ENCODE measurements around the gene HDAC4. TPM values are rescaled to one million over a fixed set of nuclear protein-coding genes. Genes with fewer than 3 reads are reported as not detected.

HDAC4 gene
- total and polyA plus RNA-seq, 8 donors, result 1.7 to 98.8 (median 24.5) TPM

DNA sequence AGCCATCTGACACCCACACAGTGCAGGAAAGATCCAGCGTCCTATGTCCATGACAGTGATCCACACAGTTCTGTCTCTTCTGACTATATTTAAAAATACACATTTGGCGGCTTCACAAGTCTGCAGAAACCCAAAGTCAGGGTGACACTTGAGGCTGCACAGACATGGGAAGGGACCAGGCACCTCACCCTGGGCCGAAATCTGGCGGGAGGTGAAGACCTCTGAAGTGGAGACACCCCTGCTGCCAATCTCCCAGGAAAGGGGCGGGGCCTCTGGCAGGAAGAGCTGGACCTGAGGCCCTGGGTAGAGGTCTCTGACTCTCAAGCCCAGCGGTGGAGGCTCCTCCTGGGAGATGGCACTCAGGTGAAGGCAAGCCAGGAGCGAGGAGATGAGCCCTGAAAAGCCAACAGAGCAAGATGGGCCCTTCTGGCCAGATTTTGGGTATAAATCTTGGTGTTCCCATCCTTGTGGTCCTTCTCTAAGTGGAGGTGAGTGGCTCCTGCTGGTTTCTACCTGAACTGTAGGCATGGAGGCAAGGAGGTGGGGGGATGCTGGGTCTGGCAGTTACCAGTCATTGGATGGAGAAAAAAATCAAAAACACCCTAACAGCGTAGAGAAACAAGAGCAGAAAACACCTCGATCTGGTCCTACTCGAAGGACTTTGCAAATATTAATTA lies 248.4 kb downstream of the HDAC4 start:
- Histone ChIP-seq H3K4me1 (peaks cover 4 to 18% (median 11%) of the 10 kb centered on the region in 4 donors), H3K9me3 (no peaks in the 10 kb centered on the region), H3K27ac (peak overlapping the region in 2 of 5 donors; percentile 42 to 66), H3K4me3 (no peak overlapping the region), H3K27me3 (no peaks in the 10 kb centered on the region), H3K36me3 (peaks cover 32 to 90% (median 80%) of the 10 kb centered on the region in 4 donors)
- WGBS, 5 donors, result 92 to 98% (median 96%) methylated on average over 9 to 10 of the region's 10 CpGs
- peak in 1 of 2 donors; percentile 17 for DNase-seq
- intact Hi-C loops (cut with DNase I; ENCODE audit: low total_unique reads), result no loop called here
- no peak for TF ChIP-seq POLR2A (IDR thresholded peaks at IDR 0.05)

- H3K27me3 ChIP-seq, result no peaks in the 10 kb centered on the region
- H3K4me1 ChIP-seq, result peaks cover 0 to 9% (median 6%) of the 10 kb centered on the region in 4 donors
- DNase-seq, result peak in 1 of 2 donors; percentile 15
- no peaks in the 10 kb centered on the region for H3K9me3 ChIP-seq
- peak overlapping the region in 4 of 5 donors; percentile 10 to 66 (median 36) for H3K27ac ChIP-seq
- peak in 1 of 3 donors; percentile 53 for TF ChIP-seq POLR2AphosphoS5 (IDR thresholded peaks at IDR 0.05)
- TF ChIP-seq, protein P1, sequence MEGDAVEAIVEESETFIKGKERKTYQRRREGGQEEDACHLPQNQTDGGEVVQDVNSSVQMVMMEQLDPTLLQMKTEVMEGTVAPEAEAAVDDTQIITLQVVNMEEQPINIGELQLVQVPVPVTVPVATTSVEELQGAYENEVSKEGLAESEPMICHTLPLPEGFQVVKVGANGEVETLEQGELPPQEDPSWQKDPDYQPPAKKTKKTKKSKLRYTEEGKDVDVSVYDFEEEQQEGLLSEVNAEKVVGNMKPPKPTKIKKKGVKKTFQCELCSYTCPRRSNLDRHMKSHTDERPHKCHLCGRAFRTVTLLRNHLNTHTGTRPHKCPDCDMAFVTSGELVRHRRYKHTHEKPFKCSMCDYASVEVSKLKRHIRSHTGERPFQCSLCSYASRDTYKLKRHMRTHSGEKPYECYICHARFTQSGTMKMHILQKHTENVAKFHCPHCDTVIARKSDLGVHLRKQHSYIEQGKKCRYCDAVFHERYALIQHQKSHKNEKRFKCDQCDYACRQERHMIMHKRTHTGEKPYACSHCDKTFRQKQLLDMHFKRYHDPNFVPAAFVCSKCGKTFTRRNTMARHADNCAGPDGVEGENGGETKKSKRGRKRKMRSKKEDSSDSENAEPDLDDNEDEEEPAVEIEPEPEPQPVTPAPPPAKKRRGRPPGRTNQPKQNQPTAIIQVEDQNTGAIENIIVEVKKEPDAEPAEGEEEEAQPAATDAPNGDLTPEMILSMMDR (IDR thresholded peaks at IDR 0.05), result no peak
- 89 to 95% (median 93%) methylated on average over 14 to 16 of the region's 16 CpGs for WGBS, 5 donors
- peaks cover 29 to 94% (median 81%) of the 10 kb centered on the region in 4 donors for H3K36me3 ChIP-seq
- intact Hi-C loops (cut with DNase I; ENCODE audit: low total_unique reads), result no loop called here
- no peak overlapping the region for H3K4me3 ChIP-seq
Measured at GRCh38 chr2:239151201-239152131, 249.4 kb downstream of the HDAC4 start.

- DNase-seq, result peak; percentile 26 to 43
- no peaks in the 10 kb centered on the region for H3K9me3 ChIP-seq
- no peak overlapping the region for H3K4me3 ChIP-seq
- 72 to 78% (median 74%) methylated on average over 9 of the region's 9 CpGs for WGBS, 5 donors
- peaks cover 22 to 94% (median 79%) of the 10 kb centered on the region in 4 donors for H3K36me3 ChIP-seq
- intact Hi-C loops (cut with DNase I; ENCODE audit: low total_unique reads), result no loop called here
- no peaks in the 10 kb centered on the region for H3K27me3 ChIP-seq
- TF ChIP-seq POLR2AphosphoS5 (IDR thresholded peaks at IDR 0.05) (no peak), EP300 (IDR thresholded peaks at IDR 0.05) (no peak), POLR2A (IDR thresholded peaks at IDR 0.05) (no peak)
- TF ChIP-seq, protein P1 (IDR thresholded peaks at IDR 0.05), result no peak
- peak overlapping the region in 4 of 5 donors; percentile 10 to 54 (median 36) for H3K27ac ChIP-seq
- peaks cover 0 to 9% (median 6%) of the 10 kb centered on the region in 4 donors for H3K4me1 ChIP-seq
Measured at GRCh38 chr2:239150125-239151011, 250.5 kb downstream of the HDAC4 start.

- WGBS, 5 donors, result 95 to 98% (median 96%) methylated on average over 15 to 17 of the region's 17 CpGs
- peaks cover 22 to 93% (median 79%) of the 10 kb centered on the region in 4 donors for H3K36me3 ChIP-seq
- TF ChIP-seq, protein P1 (IDR thresholded peaks at IDR 0.05), result no peak
- TF ChIP-seq POLR2AphosphoS5 (IDR thresholded peaks at IDR 0.05) (no peak), POLR2A (IDR thresholded peaks at IDR 0.05) (no peak), EP300 (IDR thresholded peaks at IDR 0.05) (no peak)
- DNase-seq, result no peak
- peaks cover 0 to 13% (median 8%) of the 10 kb centered on the region in 4 donors for H3K4me1 ChIP-seq
- no peak overlapping the region for H3K27ac ChIP-seq
- H3K9me3 ChIP-seq, result no peaks in the 10 kb centered on the region
- no peaks in the 10 kb centered on the region for H3K27me3 ChIP-seq
- H3K4me3 ChIP-seq, result no peak overlapping the region
- intact Hi-C loops (cut with DNase I; ENCODE audit: low total_unique reads), result no loop called here
Measured at GRCh38 chr2:239149501-239149900, 251.3 kb downstream of the HDAC4 start.

All from stomach (tissue), 9 donors.